Liver (tissue), 3 donors: ENCODE measurements around the gene STIM2.

Experiments used
- EGR1 ChIP-seq, 2 donors: IDR thresholded peaks; 2 replicates each; pipeline ENCODE4 v1.6.1; 2016 to 2018; ENCODE audit warnings: antibody characterized with exemption in 2 of 2, low read depth in 2 of 2
- GABPA ChIP-seq, 2 donors: IDR thresholded peaks in 1 of 2; conservative IDR thresholded peaks in 1 of 2; 2 replicates each; pipeline ENCODE4 v1.6.1; 2016; ENCODE audit warnings: antibody characterized with exemption in 2 of 2, mild to moderate bottlenecking in 1 of 2, moderate library complexity in 1 of 2
- RAD21 ChIP-seq, 2 donors: IDR thresholded peaks; 2 replicates each; pipeline ENCODE4 v1.6.1; 2016; ENCODE audit warnings: antibody characterized with exemption in 2 of 2, mild to moderate bottlenecking in 2 of 2
- RXRA ChIP-seq, 2 donors: IDR thresholded peaks; 2 replicates each; pipeline ENCODE4 v1.6.1; 2017 to 2018; ENCODE audit warnings: antibody characterized with exemption in 2 of 2, mild to moderate bottlenecking in 1 of 2
- SP1 ChIP-seq: IDR thresholded peaks from 2 replicates; pipeline ENCODE4 v1.6.1; 2018; ENCODE audit warnings: antibody characterized with exemption, mild to moderate bottlenecking
- TAF1 ChIP-seq: conservative IDR thresholded peaks from 2 replicates; pipeline ENCODE4 v1.6.1; 2016; ENCODE audit warnings: antibody characterized with exemption, mild to moderate bottlenecking
- TF ChIP-seq, protein P1 (sequence below): fragments of 150-350 bp; IDR thresholded peaks from 2 replicates; pipeline ENCODE4 v1.5.1; 2017; ENCODE audit warnings: improper control_type of control experiment, low read depth, low read length; ENCODE audit not compliant: missing input control
- TF ChIP-seq, protein P2 (sequence below): IDR thresholded peaks from 2 replicates; pipeline ENCODE4 v1.6.1; 2016; ENCODE audit warnings: antibody characterized with exemption, mild to moderate bottlenecking
- TF ChIP-seq, protein P3 (sequence below): IDR thresholded peaks from 2 replicates; pipeline ENCODE4 v1.6.1; 2016; ENCODE audit warnings: antibody characterized with exemption
- donor health status: healthy.
- donor health status: healthy.

DNA sequence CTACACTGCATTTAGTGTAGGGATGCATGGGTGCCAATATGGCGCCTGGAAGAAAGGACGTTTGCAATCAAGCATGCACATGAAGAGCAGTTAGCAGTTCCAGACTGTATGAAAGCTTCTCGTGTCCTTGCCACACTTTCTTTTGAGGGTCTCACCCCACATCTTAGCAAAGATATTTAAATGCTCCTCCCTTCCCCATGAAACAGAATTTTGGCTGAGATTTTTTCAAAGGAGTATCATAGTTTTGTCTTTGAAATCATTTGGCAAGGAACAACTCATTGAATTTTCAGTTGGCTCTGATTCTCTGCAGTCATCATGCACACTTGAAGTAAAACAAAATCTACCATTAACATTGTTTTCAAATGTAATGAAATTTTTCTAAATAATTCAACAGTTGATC, 39.6 kb upstream of the STIM2 start:
- TF ChIP-seq GABPA (IDR thresholded peaks at IDR 0.05 in 1 of 2, conservative IDR thresholded peaks at IDR 0.05 in 1 of 2) (no peak), EGR1 (IDR thresholded peaks at IDR 0.05; ENCODE audit: low read depth in 2 of 2) (no peak), SP1 (no peak), TAF1 (no peak), RAD21 (IDR thresholded peaks at IDR 0.05) (no peak), RXRA (IDR thresholded peaks at IDR 0.05) (no peak)
- TF ChIP-seq, protein P1, sequence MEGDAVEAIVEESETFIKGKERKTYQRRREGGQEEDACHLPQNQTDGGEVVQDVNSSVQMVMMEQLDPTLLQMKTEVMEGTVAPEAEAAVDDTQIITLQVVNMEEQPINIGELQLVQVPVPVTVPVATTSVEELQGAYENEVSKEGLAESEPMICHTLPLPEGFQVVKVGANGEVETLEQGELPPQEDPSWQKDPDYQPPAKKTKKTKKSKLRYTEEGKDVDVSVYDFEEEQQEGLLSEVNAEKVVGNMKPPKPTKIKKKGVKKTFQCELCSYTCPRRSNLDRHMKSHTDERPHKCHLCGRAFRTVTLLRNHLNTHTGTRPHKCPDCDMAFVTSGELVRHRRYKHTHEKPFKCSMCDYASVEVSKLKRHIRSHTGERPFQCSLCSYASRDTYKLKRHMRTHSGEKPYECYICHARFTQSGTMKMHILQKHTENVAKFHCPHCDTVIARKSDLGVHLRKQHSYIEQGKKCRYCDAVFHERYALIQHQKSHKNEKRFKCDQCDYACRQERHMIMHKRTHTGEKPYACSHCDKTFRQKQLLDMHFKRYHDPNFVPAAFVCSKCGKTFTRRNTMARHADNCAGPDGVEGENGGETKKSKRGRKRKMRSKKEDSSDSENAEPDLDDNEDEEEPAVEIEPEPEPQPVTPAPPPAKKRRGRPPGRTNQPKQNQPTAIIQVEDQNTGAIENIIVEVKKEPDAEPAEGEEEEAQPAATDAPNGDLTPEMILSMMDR = no peak
- TF ChIP-seq, protein P2, sequence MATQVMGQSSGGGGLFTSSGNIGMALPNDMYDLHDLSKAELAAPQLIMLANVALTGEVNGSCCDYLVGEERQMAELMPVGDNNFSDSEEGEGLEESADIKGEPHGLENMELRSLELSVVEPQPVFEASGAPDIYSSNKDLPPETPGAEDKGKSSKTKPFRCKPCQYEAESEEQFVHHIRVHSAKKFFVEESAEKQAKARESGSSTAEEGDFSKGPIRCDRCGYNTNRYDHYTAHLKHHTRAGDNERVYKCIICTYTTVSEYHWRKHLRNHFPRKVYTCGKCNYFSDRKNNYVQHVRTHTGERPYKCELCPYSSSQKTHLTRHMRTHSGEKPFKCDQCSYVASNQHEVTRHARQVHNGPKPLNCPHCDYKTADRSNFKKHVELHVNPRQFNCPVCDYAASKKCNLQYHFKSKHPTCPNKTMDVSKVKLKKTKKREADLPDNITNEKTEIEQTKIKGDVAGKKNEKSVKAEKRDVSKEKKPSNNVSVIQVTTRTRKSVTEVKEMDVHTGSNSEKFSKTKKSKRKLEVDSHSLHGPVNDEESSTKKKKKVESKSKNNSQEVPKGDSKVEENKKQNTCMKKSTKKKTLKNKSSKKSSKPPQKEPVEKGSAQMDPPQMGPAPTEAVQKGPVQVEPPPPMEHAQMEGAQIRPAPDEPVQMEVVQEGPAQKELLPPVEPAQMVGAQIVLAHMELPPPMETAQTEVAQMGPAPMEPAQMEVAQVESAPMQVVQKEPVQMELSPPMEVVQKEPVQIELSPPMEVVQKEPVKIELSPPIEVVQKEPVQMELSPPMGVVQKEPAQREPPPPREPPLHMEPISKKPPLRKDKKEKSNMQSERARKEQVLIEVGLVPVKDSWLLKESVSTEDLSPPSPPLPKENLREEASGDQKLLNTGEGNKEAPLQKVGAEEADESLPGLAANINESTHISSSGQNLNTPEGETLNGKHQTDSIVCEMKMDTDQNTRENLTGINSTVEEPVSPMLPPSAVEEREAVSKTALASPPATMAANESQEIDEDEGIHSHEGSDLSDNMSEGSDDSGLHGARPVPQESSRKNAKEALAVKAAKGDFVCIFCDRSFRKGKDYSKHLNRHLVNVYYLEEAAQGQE = no peak
- TF ChIP-seq, protein P3, sequence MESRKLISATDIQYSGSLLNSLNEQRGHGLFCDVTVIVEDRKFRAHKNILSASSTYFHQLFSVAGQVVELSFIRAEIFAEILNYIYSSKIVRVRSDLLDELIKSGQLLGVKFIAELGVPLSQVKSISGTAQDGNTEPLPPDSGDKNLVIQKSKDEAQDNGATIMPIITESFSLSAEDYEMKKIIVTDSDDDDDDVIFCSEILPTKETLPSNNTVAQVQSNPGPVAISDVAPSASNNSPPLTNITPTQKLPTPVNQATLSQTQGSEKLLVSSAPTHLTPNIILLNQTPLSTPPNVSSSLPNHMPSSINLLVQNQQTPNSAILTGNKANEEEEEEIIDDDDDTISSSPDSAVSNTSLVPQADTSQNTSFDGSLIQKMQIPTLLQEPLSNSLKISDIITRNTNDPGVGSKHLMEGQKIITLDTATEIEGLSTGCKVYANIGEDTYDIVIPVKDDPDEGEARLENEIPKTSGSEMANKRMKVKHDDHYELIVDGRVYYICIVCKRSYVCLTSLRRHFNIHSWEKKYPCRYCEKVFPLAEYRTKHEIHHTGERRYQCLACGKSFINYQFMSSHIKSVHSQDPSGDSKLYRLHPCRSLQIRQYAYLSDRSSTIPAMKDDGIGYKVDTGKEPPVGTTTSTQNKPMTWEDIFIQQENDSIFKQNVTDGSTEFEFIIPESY = no peak
